Neural crest cell (in vitro differentiated cells): ENCODE measurements around the gene WBP1L. TPM values are rescaled to one million over a fixed set of nuclear protein-coding genes. Genes with fewer than 3 reads are reported as not detected.
"Not testable (repeated sequence)": the region's sequence is repeated elsewhere in the genome, so short reads cannot be mapped to it uniquely, and the experiment has no call there.

Experiments used
- DNase-seq: peaks from one replicate; pipeline ENCODE4 v3.0.0; 2021; ENCODE audit warnings: low read depth, mixed read lengths, low spot score
- H3K27ac Mint-ChIP-seq: one replicate; pipeline ENCODE4 v1.8.0; 2021; ENCODE audit warnings: mild to moderate bottlenecking, mixed read lengths; ENCODE audit not compliant: unreplicated experiment
- H3K27me3 Mint-ChIP-seq: 2 replicates; pipeline ENCODE4 v1.8.0; 2021; ENCODE audit warnings: low read depth, mild to moderate bottlenecking, mixed read lengths
- H3K36me3 Mint-ChIP-seq: 2 replicates; pipeline ENCODE4 v1.8.0; 2021; ENCODE audit warnings: low read depth, mild to moderate bottlenecking, mixed read lengths
- H3K4me1 Mint-ChIP-seq: 2 replicates; pipeline ENCODE4 v1.8.0; 2021; ENCODE audit warnings: mixed read lengths
- H3K4me3 Mint-ChIP-seq: one replicate; pipeline ENCODE4 v1.8.0; 2021; ENCODE audit warnings: mild to moderate bottlenecking, mixed read lengths
- H3K9me3 Mint-ChIP-seq: 2 replicates; pipeline ENCODE4 v1.8.0; 2021; ENCODE audit warnings: mixed read lengths
- CTCF ChIP-seq: fragments of 200-600 bp; sonication (generic); conservative IDR thresholded peaks from 2 replicates; pipeline ENCODE4 v1.5.0; 2021; ENCODE audit warnings: antibody characterized with exemption, mild to moderate bottlenecking
- total RNA-seq: library from RNA; stranded (reverse); gene quantifications from 2 replicates; pipeline ENCODE4 v1.2.1, GENCODE V29; 2021

The WBP1L gene
- total RNA-seq, 1 donor from 2014 or later, result 22.0 TPM

GRCh38 chr10:102819054-102819453, 75.3 kb downstream of the WBP1L start:
- H3K4me3 Mint-ChIP-seq, result no peak overlapping the region
- no peak for TF ChIP-seq CTCF

DNA sequence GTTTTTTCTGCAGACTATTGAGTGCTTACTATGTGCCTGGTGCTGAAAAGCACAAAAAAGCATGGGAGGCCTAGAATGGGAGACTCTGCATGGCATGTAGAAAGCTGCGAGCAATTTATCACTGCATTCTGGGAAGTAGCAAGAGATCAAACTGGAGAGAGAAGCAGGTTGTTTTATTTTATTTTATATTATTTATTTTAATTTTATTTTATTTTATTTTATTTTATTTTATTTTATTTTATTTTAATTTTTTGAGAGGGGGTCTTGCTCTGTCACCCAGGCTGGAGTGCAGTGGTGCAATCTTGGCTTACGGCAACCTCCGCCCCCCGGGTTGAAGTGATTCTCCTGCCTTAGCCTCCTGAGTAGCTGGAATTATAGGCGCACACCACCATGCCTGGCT, 76.3 kb downstream of the WBP1L start:
- H3K27me3 Mint-ChIP-seq, H3K27ac Mint-ChIP-seq, DNase-seq, H3K9me3 Mint-ChIP-seq, H3K36me3 Mint-ChIP-seq, H3K4me1 Mint-ChIP-seq, H3K4me3 Mint-ChIP-seq: not testable (repeated sequence)

More at GRCh38 chr10:102819054-102819453, 75.3 kb downstream of the WBP1L start:
- Mint-ChIP-seq H3K9me3 (no peaks in the 10 kb centered on the region), H3K27me3 (no peaks in the 10 kb centered on the region), H3K36me3 (no peaks in the 10 kb centered on the region), H3K4me1 (peaks cover 19% of the 10 kb centered on the region), H3K27ac (no peak overlapping the region)
- DNase-seq, result no peak

DNA sequence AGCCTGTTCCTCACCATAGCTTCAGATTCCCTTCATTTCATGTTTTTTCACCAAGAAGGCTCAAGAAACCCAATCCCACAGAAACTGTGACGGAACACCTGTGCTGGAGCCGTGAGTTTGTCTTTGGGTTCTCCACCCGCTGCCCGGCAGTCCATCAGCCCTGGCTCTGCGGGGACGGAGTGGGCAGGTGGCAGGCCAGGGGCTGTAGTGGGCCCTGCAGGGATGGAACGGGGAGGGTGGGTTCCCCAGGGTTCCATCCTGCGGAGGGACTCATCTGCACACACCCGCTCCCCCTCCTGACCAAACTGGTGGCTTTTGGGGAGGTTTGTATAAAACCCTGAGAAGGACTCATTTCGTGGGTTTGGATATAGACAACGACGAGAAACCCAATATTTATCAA, 78.5 kb downstream of the WBP1L start:
- H3K4me3 Mint-ChIP-seq, result no peak overlapping the region
- TF ChIP-seq CTCF, result no peak
- no peaks in the 10 kb centered on the region for H3K4me1 Mint-ChIP-seq
- no peak for DNase-seq
- no peaks in the 10 kb centered on the region for H3K9me3 Mint-ChIP-seq
- no peaks in the 10 kb centered on the region for H3K36me3 Mint-ChIP-seq
- H3K27ac Mint-ChIP-seq, result no peak overlapping the region
- no peaks in the 10 kb centered on the region for H3K27me3 Mint-ChIP-seq

DNA sequence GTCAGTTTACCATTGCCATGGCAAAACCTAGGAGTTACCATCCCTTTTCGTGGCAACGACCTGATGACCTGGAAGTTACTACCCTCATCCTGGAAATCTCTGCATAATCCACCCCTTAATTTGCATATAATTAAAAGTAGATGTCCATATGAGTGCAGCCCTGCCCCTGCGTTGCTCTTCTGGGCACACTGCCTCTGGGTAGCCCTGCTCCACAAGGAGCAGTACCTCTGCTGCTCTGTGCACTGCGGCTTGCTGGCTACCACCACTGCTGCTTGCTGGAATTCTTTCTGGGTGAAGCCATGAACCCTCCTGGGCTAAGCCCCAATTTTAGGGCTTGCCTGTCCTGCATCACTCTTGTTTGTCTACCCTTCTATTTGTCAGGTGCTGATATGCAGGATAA, 80.9 kb downstream of the WBP1L start:
- Mint-ChIP-seq H3K9me3 (no peaks in the 10 kb centered on the region), H3K36me3 (no peaks in the 10 kb centered on the region), H3K27ac (no peak overlapping the region), H3K4me1 (no peaks in the 10 kb centered on the region), H3K27me3 (no peaks in the 10 kb centered on the region), H3K4me3 (no peak overlapping the region)
- no peak for TF ChIP-seq CTCF
- DNase-seq, result no peak

DNA sequence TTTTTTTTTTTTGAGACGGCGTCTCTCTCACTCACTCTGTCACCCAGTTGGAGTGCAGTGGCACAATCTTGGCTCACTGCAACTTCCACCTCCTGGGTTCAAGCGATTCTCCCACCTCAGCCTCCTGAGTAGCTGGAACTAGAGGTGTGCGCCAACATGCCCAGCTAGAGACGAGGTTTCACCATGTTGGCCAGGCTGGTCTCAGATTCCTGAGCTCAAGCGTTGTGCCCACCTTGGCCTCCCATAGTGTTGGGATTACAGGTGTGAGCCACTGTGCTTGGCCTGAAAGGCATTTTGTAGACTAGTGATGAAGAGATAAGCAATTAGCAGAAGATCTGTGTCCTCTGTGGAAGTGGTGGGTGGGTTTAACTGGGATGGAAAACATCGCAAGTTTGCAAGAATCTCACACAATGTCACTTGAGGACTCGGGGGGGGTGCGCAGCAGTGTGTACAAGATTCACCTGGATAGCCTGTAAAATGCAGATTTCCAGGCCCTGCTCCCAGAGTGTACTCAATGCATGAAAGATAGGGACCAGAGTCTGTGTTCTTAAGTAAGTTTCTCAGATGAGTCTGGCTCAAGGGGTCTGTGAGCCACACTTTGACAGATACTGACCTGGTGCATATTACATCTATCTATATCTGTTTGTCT, 82.5 kb downstream of the WBP1L start:
- Mint-ChIP-seq H3K4me3 (no peak overlapping the region), H3K27ac (no peak overlapping the region), H3K27me3 (no peaks in the 10 kb centered on the region), H3K36me3 (no peaks in the 10 kb centered on the region), H3K9me3 (no peaks in the 10 kb centered on the region), H3K4me1 (no peaks in the 10 kb centered on the region)
- DNase-seq, result no peak
- TF ChIP-seq CTCF, result no peak

GRCh38 chr10:102827597-102827975, 83.8 kb downstream of the WBP1L start:
- Mint-ChIP-seq H3K4me3 (no peak overlapping the region), H3K27me3 (peaks cover 4% of the 10 kb centered on the region), H3K4me1 (no peaks in the 10 kb centered on the region), H3K27ac (no peak overlapping the region), H3K9me3 (no peaks in the 10 kb centered on the region), H3K36me3 (no peaks in the 10 kb centered on the region)
- no peak for DNase-seq
- TF ChIP-seq CTCF, result no peak
